Neural cell (in vitro differentiated cells): ENCODE measurements around the gene NIM1K. TPM values are rescaled to one million over a fixed set of nuclear protein-coding genes. Genes with fewer than 3 reads are reported as not detected.

Experiments
- H2AFZ ChIP-seq: fragments of 200-600, 300-800 bp; sonication (generic), shearing (Covaris generic); 2 replicates; pipeline ENCODE4 v1.6.0; 2014; ENCODE audit warnings: low read depth, mild to moderate bottlenecking, antibody characterized with exemption, low read length, moderate library complexity
- H3F3A ChIP-seq: fragments of 200-600 bp; shearing (Covaris generic); 2 replicates; pipeline ENCODE4 v1.6.1; 2016; ENCODE audit warnings: mild to moderate bottlenecking, moderate library complexity, mixed read lengths, antibody characterized with exemption, low read length; ENCODE audit not compliant: insufficient read depth, poor library complexity, severe bottlenecking
- H3K27ac ChIP-seq: fragments of 200-600, 300-800 bp; sonication (generic), shearing (Covaris generic); 2 replicates; pipeline ENCODE4 v1.5.1; 2014; ENCODE audit warnings: mild to moderate bottlenecking, low read length, moderate library complexity
- H3K27me3 ChIP-seq: fragments of 300-800, 200-600 bp; sonication (generic), shearing (Covaris generic); 2 replicates; pipeline ENCODE4 v1.6.0; 2014; ENCODE audit warnings: mild to moderate bottlenecking, low read depth, low read length, moderate library complexity; ENCODE audit not compliant: insufficient read depth
- H3K36me3 ChIP-seq: fragments of 300-800, 200-600 bp; sonication (generic), shearing (Covaris generic); 2 replicates; pipeline ENCODE4 v1.5.1; 2014; ENCODE audit warnings: mild to moderate bottlenecking, antibody characterized with exemption, low read length, moderate library complexity; ENCODE audit not compliant: insufficient read depth
- H3K4me2 ChIP-seq: fragments of 300-800, 200-600 bp; sonication (generic), shearing (Covaris generic); 2 replicates; pipeline ENCODE4 v1.6.0; 2014; ENCODE audit warnings: mild to moderate bottlenecking, low read length
- H3K4me3 ChIP-seq: fragments of 300-800, 200-600 bp; sonication (generic), shearing (Covaris generic); 2 replicates; pipeline ENCODE4 v1.5.1; 2014; ENCODE audit warnings: mild to moderate bottlenecking, low read length, moderate library complexity
- H3K79me2 ChIP-seq: fragments of 200-600 bp; shearing (Covaris generic); replicated peaks from 2 replicates; pipeline ENCODE4 v1.6.0; 2014; ENCODE audit warnings: mild to moderate bottlenecking, low read length, moderate library complexity; ENCODE audit not compliant: insufficient read depth
- H3K9ac ChIP-seq: fragments of 300-800, 200-600 bp; sonication (generic), shearing (Covaris generic); 2 replicates; pipeline ENCODE4 v1.6.1; 2016; ENCODE audit warnings: mild to moderate bottlenecking, low read length, mixed read lengths
- H3K9me2 ChIP-seq: fragments of 200-600 bp; shearing (Covaris generic); 2 replicates; pipeline ENCODE4 v1.6.1; 2016; ENCODE audit warnings: mild to moderate bottlenecking, low read length, mixed read lengths; ENCODE audit not compliant: insufficient read depth
- H3K9me3 ChIP-seq: fragments of 200-600, 300-800 bp; sonication (generic), shearing (Covaris generic); 2 replicates; pipeline ENCODE4 v1.6.1; 2016; ENCODE audit warnings: mild to moderate bottlenecking, mixed run types, low read length, moderate library complexity, mixed read lengths
- H4K20me1 ChIP-seq: fragments of 200-600 bp; shearing (Covaris generic); 2 replicates; pipeline ENCODE4 v1.6.1; 2016; ENCODE audit warnings: mild to moderate bottlenecking, mixed run types; ENCODE audit not compliant: insufficient read depth
- CTCF ChIP-seq: fragments of 450-650 bp; IDR thresholded peaks from 2 replicates; pipeline ENCODE4 v1.5.1; 2014; ENCODE audit warnings: antibody characterized with exemption, mild to moderate bottlenecking, moderate library complexity; ENCODE audit not compliant: poor library complexity, severe bottlenecking
- EP300 ChIP-seq: fragments of 450-650 bp; conservative IDR thresholded peaks from 2 replicates; pipeline ENCODE4 v1.6.1; 2014; ENCODE audit warnings: antibody characterized with exemption, mild to moderate bottlenecking, moderate library complexity; ENCODE audit not compliant: poor library complexity, severe bottlenecking
- EZH2 ChIP-seq: fragments of 200-600, 300-800 bp; shearing (Covaris generic), sonication (generic); IDR thresholded peaks from 2 replicates; pipeline ENCODE4 v1.6.1; 2014; ENCODE audit warnings: antibody characterized with exemption, low read length, borderline replicate concordance, mild to moderate bottlenecking; ENCODE audit not compliant: insufficient read depth, poor library complexity, severe bottlenecking
- MXI1 ChIP-seq: fragments of 450-650 bp; conservative IDR thresholded peaks from 2 replicates; pipeline ENCODE4 v1.6.1; 2014; ENCODE audit warnings: antibody characterized with exemption, mild to moderate bottlenecking; ENCODE audit not compliant: poor library complexity, severe bottlenecking
- POLR2AphosphoS5 ChIP-seq: IDR thresholded peaks from 2 replicates; pipeline ENCODE4 v1.6.1; 2012
- RAD21 ChIP-seq: fragments of 450-650 bp; conservative IDR thresholded peaks from 2 replicates; pipeline ENCODE4 v1.6.1; 2014; ENCODE audit warnings: antibody characterized with exemption, mild to moderate bottlenecking, moderate library complexity
- SMC3 ChIP-seq: fragments of 450-650 bp; conservative IDR thresholded peaks from 2 replicates; pipeline ENCODE4 v1.6.1; 2014; ENCODE audit warnings: antibody characterized with exemption, mild to moderate bottlenecking, moderate library complexity; ENCODE audit not compliant: poor library complexity
- TAF1 ChIP-seq: IDR thresholded peaks from 2 replicates; pipeline ENCODE4 v1.6.1; 2012; ENCODE audit warnings: low read depth
- polyA plus RNA-seq: library from polyadenylated mRNA; depleted of rRNA; stranded (reverse); fragments of >200 nt; gene quantifications from 2 replicates; pipeline ENCODE4 v1.2.3, GENCODE V29; 2014
- TF ChIP-seq, protein P1 (sequence below): IDR thresholded peaks from 2 replicates; pipeline ENCODE4 v1.6.1; 2012; ENCODE audit warnings: borderline replicate concordance

The NIM1K gene
- polyA plus RNA-seq, 1 donor from 2014 or later: 4.4 TPM

DNA sequence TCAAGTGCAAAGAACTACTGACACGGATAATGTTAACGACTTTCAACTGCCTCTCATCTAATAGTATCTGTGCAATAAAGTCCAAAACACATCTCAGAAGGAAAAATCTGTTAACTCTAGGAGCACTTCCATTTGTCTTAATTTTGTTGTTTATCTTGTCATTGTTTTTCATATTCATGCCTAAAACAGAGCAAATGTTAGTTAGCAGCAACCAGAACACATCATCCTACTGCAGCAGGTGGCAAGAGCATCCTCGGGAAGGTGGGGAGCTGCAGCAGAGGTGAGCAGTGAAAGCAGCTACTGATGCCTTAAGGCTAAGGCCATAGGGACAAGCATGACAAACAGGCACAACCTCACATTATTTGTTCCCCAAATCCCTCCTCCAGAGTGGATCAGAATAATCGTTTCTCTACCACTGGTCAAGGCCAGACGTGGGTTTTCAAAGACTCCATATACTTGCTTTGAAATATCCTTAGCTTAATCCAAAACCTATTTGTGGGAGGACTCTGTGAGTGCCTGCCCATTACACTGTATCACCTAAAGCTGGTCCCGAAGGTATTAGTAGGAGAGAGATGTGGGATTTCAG, 120.1 kb downstream of the NIM1K start:
- Histone ChIP-seq H3K9ac (peak overlapping the region; percentile 99), H3F3A (peaks cover 8% of the 10 kb centered on the region), H3K36me3 (no peaks in the 10 kb centered on the region), H2AFZ (peak overlapping the region; percentile 71), H3K27me3 (no peaks in the 10 kb centered on the region), H3K4me2 (peak overlapping the region; percentile 84), H3K9me3 (no peaks in the 10 kb centered on the region), H4K20me1 (peaks cover 21% of the 10 kb centered on the region), H3K79me2 (peaks cover 65% of the 10 kb centered on the region), H3K9me2 (no peaks in the 10 kb centered on the region), H3K4me3 (peak overlapping the region; percentile 96), H3K27ac (peak overlapping the region; percentile 99)
- TF ChIP-seq CTCF (no peak), POLR2AphosphoS5 (peak; percentile 21)

DNA sequence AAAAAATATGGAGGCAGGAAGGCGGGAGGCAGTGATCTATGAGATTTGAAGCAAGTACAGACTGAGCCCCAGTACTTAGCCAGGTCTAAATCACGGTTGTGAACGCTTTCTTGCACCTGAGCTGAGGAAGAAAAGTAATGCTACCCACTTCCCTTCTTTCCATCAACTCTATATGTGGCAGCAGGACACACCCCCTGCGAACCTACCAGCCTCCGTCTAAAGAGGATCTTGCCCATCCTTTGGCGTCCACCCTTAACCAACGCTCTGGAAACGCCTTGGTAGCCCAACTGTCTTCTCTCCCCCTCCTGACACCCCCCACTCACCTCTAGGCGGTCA, 120.6 kb downstream of the NIM1K start:
- no peaks in the 10 kb centered on the region for H3K9me3 ChIP-seq
- TF ChIP-seq CTCF (no peak), TAF1 (no peak), POLR2AphosphoS5 (no peak), RAD21 (no peak), SMC3 (no peak), MXI1 (no peak), EP300 (no peak), EZH2 (no peak)
- TF ChIP-seq, protein P1, sequence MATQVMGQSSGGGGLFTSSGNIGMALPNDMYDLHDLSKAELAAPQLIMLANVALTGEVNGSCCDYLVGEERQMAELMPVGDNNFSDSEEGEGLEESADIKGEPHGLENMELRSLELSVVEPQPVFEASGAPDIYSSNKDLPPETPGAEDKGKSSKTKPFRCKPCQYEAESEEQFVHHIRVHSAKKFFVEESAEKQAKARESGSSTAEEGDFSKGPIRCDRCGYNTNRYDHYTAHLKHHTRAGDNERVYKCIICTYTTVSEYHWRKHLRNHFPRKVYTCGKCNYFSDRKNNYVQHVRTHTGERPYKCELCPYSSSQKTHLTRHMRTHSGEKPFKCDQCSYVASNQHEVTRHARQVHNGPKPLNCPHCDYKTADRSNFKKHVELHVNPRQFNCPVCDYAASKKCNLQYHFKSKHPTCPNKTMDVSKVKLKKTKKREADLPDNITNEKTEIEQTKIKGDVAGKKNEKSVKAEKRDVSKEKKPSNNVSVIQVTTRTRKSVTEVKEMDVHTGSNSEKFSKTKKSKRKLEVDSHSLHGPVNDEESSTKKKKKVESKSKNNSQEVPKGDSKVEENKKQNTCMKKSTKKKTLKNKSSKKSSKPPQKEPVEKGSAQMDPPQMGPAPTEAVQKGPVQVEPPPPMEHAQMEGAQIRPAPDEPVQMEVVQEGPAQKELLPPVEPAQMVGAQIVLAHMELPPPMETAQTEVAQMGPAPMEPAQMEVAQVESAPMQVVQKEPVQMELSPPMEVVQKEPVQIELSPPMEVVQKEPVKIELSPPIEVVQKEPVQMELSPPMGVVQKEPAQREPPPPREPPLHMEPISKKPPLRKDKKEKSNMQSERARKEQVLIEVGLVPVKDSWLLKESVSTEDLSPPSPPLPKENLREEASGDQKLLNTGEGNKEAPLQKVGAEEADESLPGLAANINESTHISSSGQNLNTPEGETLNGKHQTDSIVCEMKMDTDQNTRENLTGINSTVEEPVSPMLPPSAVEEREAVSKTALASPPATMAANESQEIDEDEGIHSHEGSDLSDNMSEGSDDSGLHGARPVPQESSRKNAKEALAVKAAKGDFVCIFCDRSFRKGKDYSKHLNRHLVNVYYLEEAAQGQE: no peak
- H3K4me2 ChIP-seq: peak overlapping the region; percentile 84
- peaks cover 21% of the 10 kb centered on the region for H4K20me1 ChIP-seq
- H3K9ac ChIP-seq: peak overlapping the region; percentile 99
- no peaks in the 10 kb centered on the region for H3K36me3 ChIP-seq
- peak overlapping the region; percentile 99 for H3K27ac ChIP-seq
- peaks cover 60% of the 10 kb centered on the region for H3K79me2 ChIP-seq
- H3K27me3 ChIP-seq: no peaks in the 10 kb centered on the region
- peak overlapping the region; percentile 96 for H3K4me3 ChIP-seq
- H2AFZ ChIP-seq: peak overlapping the region; percentile 71
- H3F3A ChIP-seq: peaks cover 8% of the 10 kb centered on the region
- H3K9me2 ChIP-seq: no peaks in the 10 kb centered on the region
